Stomach (tissue), 9 donors: Measurements from ENCODE around the gene DOCK11. TPM values are rescaled to one million over a fixed set of nuclear protein-coding genes. Genes with fewer than 3 reads are reported as not detected.

Experiments
- DNase-seq, 2 donors: peaks; one replicate each; pipeline versions ENCODE4 v3.0.0 to v3.0.0-alpha.2; 2013 to 2019
- H3K27ac ChIP-seq, 5 donors: fragments of 200-600 bp in 4 of 5; sonication (generic) in 4 of 5; one replicate each; pipeline ENCODE4 v1.5.1; 2013 to 2019; ENCODE audit warnings: mild to moderate bottlenecking in 1 of 5, moderate library complexity in 1 of 5
- H3K27me3 ChIP-seq, 3 donors: fragments of 200-600 bp; sonication (generic); one replicate each; pipeline ENCODE4 v1.5.1; 2017 to 2019; ENCODE audit warnings: mixed run types in 1 of 3
- H3K36me3 ChIP-seq, 4 donors: fragments of 200-600 bp; sonication (generic); 1 replicate in 3 of 4; 2 replicates in 1 of 4; pipeline ENCODE4 v1.5.1; 2016 to 2019
- H3K4me1 ChIP-seq, 4 donors: fragments of 200-600 bp; sonication (generic); one replicate each; pipeline ENCODE4 v1.5.1; 2016 to 2019
- H3K4me3 ChIP-seq, 4 donors: fragments of 200-600 bp; sonication (generic) in 3 of 4; one replicate each; pipeline ENCODE4 v1.5.1; 2016 to 2019; ENCODE audit warnings: mild to moderate bottlenecking in 1 of 4
- H3K9me3 ChIP-seq, 4 donors: fragments of 200-600 bp; sonication (generic); one replicate each; pipeline ENCODE4 v1.5.1; 2016 to 2019
- EP300 ChIP-seq: sonication (generic); formaldehyde crosslinking; IDR thresholded peaks from one replicate; pipeline ENCODE4 v1.6.1; 2017; ENCODE audit warnings: antibody characterized with exemption
- POLR2A ChIP-seq, 4 donors: fragments of 450-650 bp; IDR thresholded peaks; one replicate each; pipeline ENCODE4 v1.6.1; 2016; ENCODE audit warnings: antibody characterized with exemption in 4 of 4, control low read depth in 2 of 4, mild to moderate bottlenecking in 1 of 4, moderate library complexity in 1 of 4
- POLR2AphosphoS5 ChIP-seq, 3 donors: sonication (generic); formaldehyde crosslinking; IDR thresholded peaks; one replicate each; pipeline ENCODE4 v1.6.1; 2016; ENCODE audit warnings: antibody characterized with exemption in 3 of 3
- WGBS, 5 donors: extraction: QIAGEN DNeasy Blood & Tissue Kit in 3 of 5; methylation state at CpG; one replicate each; pipeline versions ENCODE4 v1.1.5 to v1.1.7; 2013 to 2018; 5-methylcytosine and 5-hydroxymethylcytosine counted together
- intact Hi-C: fragments of 100-400 bp; cut with DNase I; formaldehyde crosslinking; loops from one replicate; pipeline ENCODE4 v1.15.1; 2023; ENCODE audit warnings: low total_unique reads
- polyA plus RNA-seq, 3 donors: library from polyadenylated mRNA; stranded (reverse); fragments of 200-250 nt; gene quantifications; one replicate each; pipeline ENCODE4 v1.2.3, GENCODE V29; 2013
- total RNA-seq, 5 donors: library from RNA; depleted of rRNA; stranded (reverse); fragments of >200 nt; gene quantifications; one replicate each; pipeline versions ENCODE4 v1.1.0 to v1.2.3, GENCODE V29; 2014 to 2016
- TF ChIP-seq, protein P1 (sequence below), 7 experiments: fragments of 450-650 bp in 4 of 7; fragments of 200-600 bp in 3 of 7; sonication (generic) in 3 of 7; IDR thresholded peaks; one replicate each; pipeline ENCODE4 v1.5.1; 2016 to 2019; ENCODE audit warnings: antibody characterized with exemption in 7 of 7, control low read depth in 2 of 7, mild to moderate bottlenecking in 1 of 7
- donor health status: healthy with polysubstance abuse.
- donor health status: Bipolar disorder and iron deficiency.
- donor health status: healthy.

DOCK11 gene
- total and polyA plus RNA-seq, 8 donors, result 3.5 to 34.0 (median 6.2) TPM

DNA sequence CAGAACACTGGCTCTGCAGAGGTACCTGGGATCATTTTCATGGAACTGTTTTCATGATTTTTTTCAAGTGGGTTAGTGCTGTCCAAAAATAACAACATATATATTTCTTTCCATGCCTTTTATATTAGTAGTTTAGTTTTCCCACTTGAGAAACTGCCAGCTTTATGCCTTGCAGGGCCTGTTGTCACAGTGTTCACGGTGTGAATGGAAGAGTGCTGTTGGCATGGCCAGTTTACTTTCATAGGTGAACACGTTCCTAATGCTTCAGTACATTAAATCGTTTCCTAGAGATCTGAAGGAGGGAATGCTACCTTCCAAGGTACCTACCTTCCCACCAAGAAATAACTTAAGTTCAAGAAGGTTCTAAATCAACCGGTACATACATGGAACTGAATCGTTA lies 12.6 kb downstream of the DOCK11 start:
- TF ChIP-seq, protein P1, sequence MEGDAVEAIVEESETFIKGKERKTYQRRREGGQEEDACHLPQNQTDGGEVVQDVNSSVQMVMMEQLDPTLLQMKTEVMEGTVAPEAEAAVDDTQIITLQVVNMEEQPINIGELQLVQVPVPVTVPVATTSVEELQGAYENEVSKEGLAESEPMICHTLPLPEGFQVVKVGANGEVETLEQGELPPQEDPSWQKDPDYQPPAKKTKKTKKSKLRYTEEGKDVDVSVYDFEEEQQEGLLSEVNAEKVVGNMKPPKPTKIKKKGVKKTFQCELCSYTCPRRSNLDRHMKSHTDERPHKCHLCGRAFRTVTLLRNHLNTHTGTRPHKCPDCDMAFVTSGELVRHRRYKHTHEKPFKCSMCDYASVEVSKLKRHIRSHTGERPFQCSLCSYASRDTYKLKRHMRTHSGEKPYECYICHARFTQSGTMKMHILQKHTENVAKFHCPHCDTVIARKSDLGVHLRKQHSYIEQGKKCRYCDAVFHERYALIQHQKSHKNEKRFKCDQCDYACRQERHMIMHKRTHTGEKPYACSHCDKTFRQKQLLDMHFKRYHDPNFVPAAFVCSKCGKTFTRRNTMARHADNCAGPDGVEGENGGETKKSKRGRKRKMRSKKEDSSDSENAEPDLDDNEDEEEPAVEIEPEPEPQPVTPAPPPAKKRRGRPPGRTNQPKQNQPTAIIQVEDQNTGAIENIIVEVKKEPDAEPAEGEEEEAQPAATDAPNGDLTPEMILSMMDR (IDR thresholded peaks at IDR 0.05), result no peak
- TF ChIP-seq POLR2A (IDR thresholded peaks at IDR 0.05) (no peak), EP300 (no peak), POLR2AphosphoS5 (IDR thresholded peaks at IDR 0.05) (no peak)
- DNase-seq, result no peak
- H3K9me3 ChIP-seq, result no peaks in the 10 kb centered on the region
- H3K4me1 ChIP-seq, result peaks cover 0 to 25% (median 5%) of the 10 kb centered on the region in 4 donors
- H3K27me3 ChIP-seq, result no peaks in the 10 kb centered on the region
- H3K4me3 ChIP-seq, result no peak overlapping the region
- peak overlapping the region in 1 of 5 donors; percentile 40 for H3K27ac ChIP-seq
- intact Hi-C loops, result no loop called here
- no peaks in the 10 kb centered on the region for H3K36me3 ChIP-seq
- 61 to 83% (median 75%) methylated on average over 5 of the region's 5 CpGs for WGBS, 5 donors

DNA sequence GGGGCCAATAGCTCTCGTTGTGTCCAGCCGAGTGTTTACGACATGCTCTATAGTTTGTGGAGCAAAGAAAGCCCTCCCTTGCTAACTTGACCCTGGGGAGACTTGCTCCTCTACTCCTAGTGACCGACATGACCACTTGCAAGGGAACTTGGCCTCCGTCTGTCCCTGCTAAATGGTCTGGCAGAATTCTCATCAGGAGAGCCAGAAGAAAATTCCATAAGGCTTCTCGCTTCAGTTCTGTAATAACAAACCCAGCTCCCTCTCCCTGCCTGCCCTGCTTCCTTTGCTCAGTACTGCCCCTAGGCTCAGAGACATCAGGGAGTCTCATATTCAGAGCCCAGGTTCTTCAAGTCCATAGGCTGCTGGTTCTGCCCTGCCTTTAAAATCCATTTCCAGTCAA lies 13.0 kb downstream of the DOCK11 start:
- H3K4me3 ChIP-seq, result no peak overlapping the region
- H3K36me3 ChIP-seq, result no peaks in the 10 kb centered on the region
- H3K27me3 ChIP-seq, result no peaks in the 10 kb centered on the region
- intact Hi-C loops, result no loop called here
- H3K9me3 ChIP-seq, result no peaks in the 10 kb centered on the region
- peak in 1 of 2 donors; percentile 28 for DNase-seq
- H3K4me1 ChIP-seq, result peaks cover 0 to 29% (median 5%) of the 10 kb centered on the region in 4 donors
- WGBS, 5 donors, result 41 to 86% (median 80%) methylated on average over 4 to 6 of the region's 6 CpGs
- peak overlapping the region in 2 of 5 donors; percentile 27 to 40 for H3K27ac ChIP-seq
- TF ChIP-seq, protein P1 (IDR thresholded peaks at IDR 0.05), result no peak
- TF ChIP-seq POLR2AphosphoS5 (IDR thresholded peaks at IDR 0.05), result no peak
- TF ChIP-seq EP300, result no peak
- no peak for TF ChIP-seq POLR2A (IDR thresholded peaks at IDR 0.05)

DNA sequence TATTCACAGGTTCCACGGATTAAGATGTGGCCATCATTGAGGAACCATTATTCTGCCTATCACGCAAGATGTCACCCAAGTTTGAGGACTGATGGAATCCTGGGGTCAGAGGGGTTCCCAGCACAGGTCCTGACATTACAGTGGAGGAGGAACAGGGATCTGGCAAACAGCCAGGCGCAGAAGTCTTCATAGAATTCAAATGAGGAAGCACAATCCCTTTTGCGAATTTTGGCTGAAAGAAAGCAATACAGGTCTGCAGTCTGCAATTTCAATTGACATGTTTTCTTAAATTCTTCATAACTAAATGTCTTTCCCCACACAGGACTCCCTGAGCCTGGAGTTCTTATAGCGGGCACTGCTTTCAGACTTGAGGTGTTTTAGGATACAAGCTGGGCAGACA lies 14.5 kb downstream of the DOCK11 start:
- Histone ChIP-seq H3K4me3 (no peak overlapping the region), H3K4me1 (peaks cover 0 to 23% (median 5%) of the 10 kb centered on the region in 4 donors), H3K27ac (peak overlapping the region in 1 of 5 donors; percentile 4), H3K27me3 (no peaks in the 10 kb centered on the region), H3K9me3 (peaks cover 0 to 9% (median 0%) of the 10 kb centered on the region in 4 donors), H3K36me3 (no peaks in the 10 kb centered on the region)
- intact Hi-C loops, result no loop called here
- DNase-seq, result no peak
- TF ChIP-seq, protein P1 (IDR thresholded peaks at IDR 0.05), result no peak
- TF ChIP-seq POLR2AphosphoS5 (IDR thresholded peaks at IDR 0.05), result no peak
- TF ChIP-seq POLR2A (IDR thresholded peaks at IDR 0.05), result no peak
- TF ChIP-seq EP300, result no peak
- WGBS, 5 donors, result 82 to 96% (median 90%) methylated on average over 5 of the region's 5 CpGs

DNA sequence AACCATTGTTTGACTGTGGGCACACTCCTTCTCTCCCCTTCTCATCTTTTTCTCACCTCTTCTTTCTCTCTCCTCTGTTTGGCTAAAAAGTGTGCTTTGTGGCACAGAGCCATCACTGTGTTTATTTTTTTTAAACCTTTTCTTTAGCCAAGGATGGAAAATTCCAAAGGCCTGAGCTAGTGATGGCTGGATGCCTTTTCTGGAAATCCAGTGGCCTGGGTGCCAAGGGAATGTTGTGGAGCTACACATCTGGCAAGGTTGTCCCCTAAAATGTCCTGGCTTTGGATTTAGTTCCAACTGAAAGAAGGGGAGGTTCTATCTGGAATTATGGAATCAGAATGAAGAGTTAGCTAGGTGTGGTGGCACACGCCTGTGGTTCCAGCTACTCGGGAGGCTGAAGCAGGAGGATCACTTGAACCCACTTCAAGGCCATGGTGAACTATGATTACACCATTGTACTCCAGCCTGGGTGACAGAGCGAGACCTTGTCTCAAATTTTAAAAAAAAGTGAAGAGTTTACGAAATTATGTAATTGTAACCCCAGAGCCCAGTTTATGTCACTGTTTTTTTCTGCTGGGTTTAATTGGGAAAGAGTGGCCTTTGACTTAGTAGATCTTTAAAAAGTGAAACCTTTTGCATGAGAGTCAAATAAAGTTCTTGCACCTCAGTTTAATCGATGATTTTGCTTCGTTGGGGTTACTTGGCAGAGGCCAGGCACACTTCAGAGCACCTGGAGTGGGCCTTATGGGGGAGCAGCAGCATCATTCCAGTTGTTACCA lies 17.7 kb downstream of the DOCK11 start:
- Histone ChIP-seq H3K9me3 (peaks cover 0 to 10% (median 0%) of the 10 kb centered on the region in 4 donors), H3K27me3 (no peaks in the 10 kb centered on the region), H3K4me1 (peaks cover 0 to 23% (median 3%) of the 10 kb centered on the region in 4 donors), H3K36me3 (no peaks in the 10 kb centered on the region), H3K27ac (peak overlapping the region in 2 of 5 donors; percentile 4 to 17), H3K4me3 (no peak overlapping the region)
- intact Hi-C loops, result no loop called here
- DNase-seq, result no peak
- whole genome bisulfite sequencing, 5 donors, result 72 to 99% (median 88%) methylated on average over 6 of the region's 6 CpGs
- no peak for TF ChIP-seq EP300
- TF ChIP-seq, protein P1 (IDR thresholded peaks at IDR 0.05), result no peak
